PC-9 (cell line): ENCODE results near the gene MCM7.

Source experiments
- CTCF ChIP-seq: fragments of 200-600 bp; sonication (generic); conservative IDR thresholded peaks from 2 replicates; pipeline ENCODE4 v1.6.1; 2017; ENCODE audit warnings: mixed run types, antibody characterized with exemption, mild to moderate bottlenecking, moderate library complexity
- EZH2 ChIP-seq: fragments of 200-600 bp; sonication (generic); IDR thresholded peaks from 2 replicates; pipeline ENCODE4 v1.8.0; 2017; ENCODE audit warnings: antibody characterized with exemption, low read depth

GRCh38 chr7:100049441-100050291 lies 51.5 kb downstream of the MCM7 start, which contains the start of gene ZSCAN21:
- TF ChIP-seq CTCF (no peak; the same call in 1 of the 2 replicates), EZH2 (no peak)
